Right hindlimb (tissue), 1 donor: Measurements from ENCODE around the gene NUP210L.
A peak's percentile ranks its signal among the peaks of the same experiment; 100 is the strongest.
"Not testable (repeated sequence)": the region's sequence is repeated elsewhere in the genome, so short reads cannot be mapped to it uniquely, and the experiment has no call there.

Experiments
- DNase-seq: peaks from one replicate; pipeline ENCODE4 v3.0.0-alpha.2; 2018

Gene NUP210L

DNA sequence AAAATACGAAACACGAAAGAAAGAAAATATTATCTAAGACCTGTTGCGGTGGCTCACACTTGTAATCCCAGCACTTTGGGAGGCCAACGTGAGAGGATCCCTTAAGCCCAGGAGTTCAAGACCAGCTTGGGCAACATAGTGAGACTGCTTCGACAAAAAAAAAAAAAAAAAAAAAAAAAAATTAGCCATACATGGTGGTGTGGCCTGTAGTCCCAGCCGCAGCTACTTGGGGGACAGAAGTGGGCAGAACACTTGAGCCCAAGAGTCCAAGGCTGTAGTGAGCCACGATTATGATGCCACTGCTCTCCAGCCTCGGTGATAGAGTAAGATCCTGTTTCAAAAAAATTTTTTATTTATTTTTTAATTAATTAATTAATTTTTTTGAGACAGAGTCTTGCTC is 167.3 kb downstream of the NUP210L start:
- DNase-seq = no peak

DNA sequence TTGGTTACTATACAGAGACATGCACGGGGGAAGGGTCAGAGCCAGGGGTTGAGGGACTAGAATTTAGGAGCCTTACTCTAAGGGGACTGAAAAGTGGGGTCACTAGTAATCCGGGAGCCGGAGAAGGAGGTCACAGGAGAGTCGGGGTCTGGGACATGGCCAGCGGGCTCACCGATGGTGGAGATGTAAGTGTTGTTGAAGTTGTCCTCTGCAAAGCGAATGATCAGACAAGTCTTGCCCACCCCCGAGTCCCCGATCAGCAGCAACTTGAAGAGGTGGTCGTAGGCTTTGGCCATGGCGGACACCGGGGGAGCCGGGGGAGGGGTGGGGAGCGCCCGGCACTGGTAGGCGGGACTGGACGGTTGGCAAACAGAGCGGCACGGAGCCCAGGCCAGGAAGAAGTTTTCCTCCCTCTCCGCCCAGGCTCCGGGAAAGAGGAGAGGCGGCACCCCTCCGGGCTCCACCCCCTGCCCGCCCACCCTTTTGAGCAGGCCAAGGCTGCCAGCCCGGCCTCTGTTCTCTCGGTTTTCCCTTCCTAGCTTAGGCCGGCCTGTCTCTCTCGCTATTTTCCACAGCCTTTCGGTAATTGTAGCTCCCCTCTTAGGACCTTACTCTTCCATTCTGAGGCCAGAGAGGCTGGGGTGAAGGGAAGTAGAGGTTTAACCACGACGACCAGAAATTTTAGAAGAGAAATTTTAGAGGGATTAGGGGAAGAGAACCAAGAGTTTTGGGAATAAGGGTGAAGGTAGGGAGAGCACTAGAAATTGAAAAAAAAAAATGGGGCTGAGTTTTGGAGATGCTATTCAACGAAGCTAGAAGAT is 168.7 kb downstream of the NUP210L start, which contains the start of gene RAB13:
Gene RAB13 (minus strand): TSS at position 399 of the 821 bp plus-strand sequence. CDS start 103 bp downstream, at position 296.
- DNase-seq = peak; percentile 95

GRCh38 chr1:153985341-153985912 is 169.4 kb downstream of the NUP210L start:
- peak; percentile 52 for DNase-seq

DNA sequence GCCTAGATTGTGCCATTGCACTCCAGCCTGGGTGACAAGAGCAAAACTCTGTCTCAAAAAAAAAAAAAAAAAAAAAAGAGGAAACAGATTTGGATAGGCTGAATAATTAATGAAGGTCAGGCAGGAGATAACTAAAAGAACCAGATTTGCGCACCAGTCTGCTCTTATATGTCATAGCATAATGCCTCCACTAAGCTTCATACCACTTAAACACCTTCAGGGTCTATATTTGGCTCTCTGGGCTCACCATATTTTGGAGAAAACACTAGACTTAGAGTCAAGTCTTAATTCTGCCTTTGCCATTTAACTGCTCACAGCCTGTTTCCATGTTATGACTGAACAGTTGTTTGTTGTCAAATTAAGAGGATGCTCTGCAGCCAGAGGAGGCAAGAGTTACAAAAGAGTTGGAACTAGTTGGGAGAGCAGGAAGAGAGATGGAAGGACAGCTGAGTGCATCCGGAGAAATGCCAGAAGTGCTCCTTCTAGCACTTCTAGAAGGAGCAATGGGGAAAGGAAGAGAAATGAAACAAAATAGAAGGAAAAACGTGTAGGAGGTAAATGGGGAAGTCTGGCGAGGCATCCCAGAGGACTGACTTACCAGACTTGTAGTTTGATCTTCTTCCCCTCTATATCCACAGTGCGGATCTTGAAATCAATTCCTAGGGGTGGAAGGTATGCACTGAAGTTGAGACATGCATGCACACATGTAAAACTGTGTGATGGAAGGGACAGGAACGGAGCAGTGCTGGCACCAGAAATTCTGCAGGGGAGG is 170.6 kb downstream of the NUP210L start:
- no peak for DNase-seq

DNA sequence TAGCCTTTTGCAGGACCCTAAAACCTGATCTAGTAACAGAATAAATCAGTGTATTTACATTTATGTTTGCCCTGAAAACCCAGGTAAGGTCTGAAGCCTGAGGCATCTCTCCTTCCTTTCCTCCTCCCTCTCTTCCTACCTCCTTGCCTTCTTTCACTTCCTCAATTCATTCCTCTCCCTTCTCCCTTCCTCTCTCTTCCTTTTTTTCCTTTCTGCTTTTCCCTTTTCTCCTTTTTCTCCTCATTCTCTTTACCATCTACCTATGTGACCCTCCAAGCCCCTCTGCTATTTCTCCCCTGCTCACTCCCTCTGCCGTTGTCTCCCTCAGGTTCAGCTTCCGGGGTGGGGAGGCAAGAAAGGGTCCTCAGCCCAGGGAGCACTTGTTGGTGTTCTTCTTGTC is 173.1 kb downstream of the NUP210L start:
- DNase-seq = not testable (repeated sequence)

DNA sequence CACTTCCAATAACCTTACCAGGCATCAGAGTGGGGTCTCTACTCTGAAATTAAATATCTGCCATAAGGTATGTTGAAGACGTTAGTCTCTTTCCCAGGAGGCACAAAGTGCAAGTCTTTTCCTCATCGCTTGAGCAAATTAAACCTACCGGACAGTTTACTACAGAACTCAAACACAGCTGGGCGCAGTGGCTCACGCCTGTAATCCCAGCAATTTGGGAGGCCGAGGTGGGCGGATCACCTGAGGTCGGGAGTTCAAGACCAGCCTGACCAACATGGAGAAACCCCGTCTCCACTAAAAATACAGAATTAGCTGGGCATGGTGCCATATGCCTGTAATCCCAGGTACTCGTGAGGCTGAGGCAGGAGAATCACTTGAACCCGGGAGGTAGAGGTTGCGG is 175.8 kb downstream of the NUP210L start:
- not testable (repeated sequence) for DNase-seq

GRCh38 chr1:153978274-153978909 is 176.5 kb downstream of the NUP210L start:
- DNase-seq = no peak

- DNase-seq = peak; percentile 91
These were observed 177.3 kb downstream of the NUP210L start, which contains the start of gene JTB for GRCh38 chr1:153977250-153978240. TSS of gene JTB (minus strand) at chr1:153977674. CDS start at chr1:153977252, 422 bp downstream.

- DNase-seq = no peak
These were observed 178.0 kb downstream of the NUP210L start for GRCh38 chr1:153976819-153977249.

GRCh38 chr1:153973525-153973924 is 181.3 kb downstream of the NUP210L start:
- DNase-seq = no peak

DNA sequence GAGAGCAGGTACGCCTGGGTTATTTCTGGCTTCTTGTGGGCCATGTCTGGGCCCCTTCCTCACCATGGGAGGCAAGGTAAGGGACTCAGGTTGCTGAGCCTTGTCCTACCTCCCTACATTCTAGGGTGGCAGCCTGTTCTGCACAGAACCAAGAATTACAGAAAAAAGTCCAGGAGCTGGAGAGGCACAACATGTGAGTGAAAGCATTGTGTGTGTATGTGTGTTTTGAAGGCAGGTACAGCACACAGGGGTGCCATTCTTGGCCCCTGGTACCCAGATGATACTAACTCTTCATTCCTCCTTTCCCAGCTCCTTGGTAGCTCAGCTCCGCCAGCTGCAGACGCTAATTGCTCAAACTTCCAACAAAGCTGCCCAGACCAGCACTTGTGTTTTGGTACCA is 181.8 kb downstream of the NUP210L start:
- no peak for DNase-seq

- DNase-seq = no peak
These were observed 184.5 kb downstream of the NUP210L start for GRCh38 chr1:153970346-153970745.

GRCh38 chr1:153968972-153969371 is 185.9 kb downstream of the NUP210L start:
- DNase-seq = no peak

- DNase-seq = peak; percentile 46
These were observed 186.5 kb downstream of the NUP210L start for GRCh38 chr1:153968408-153968807.

DNA sequence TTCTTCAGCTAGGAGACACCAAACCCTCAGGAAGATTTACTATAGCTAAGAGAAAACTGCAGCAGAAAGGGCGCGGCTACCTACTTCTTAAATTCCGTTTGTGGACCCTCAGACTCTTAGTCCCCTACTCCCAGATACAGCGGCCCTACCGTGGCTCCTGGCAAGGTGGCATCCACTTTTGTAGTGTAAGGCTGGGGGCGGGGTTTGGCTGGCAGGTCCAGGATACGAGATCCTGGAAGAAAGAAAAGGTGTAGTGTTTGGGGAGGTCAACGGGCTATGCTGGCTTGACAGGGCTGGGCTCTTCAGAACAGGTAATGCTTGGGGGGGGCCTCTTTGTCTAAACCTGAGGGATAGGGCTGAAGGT is 186.9 kb downstream of the NUP210L start:
- DNase-seq = no peak

GRCh38 chr1:153967107-153967999 is 187.5 kb downstream of the NUP210L start, which contains the start of gene CREB3L4:
TSS of gene CREB3L4 (plus strand) at chr1:153967902. CDS start at chr1:153968526, 624 bp downstream.
- peak; percentile 96 for DNase-seq

GRCh38 chr1:153963850-153964331 is 191.0 kb downstream of the NUP210L start:
- DNase-seq = peak; percentile 62

DNA sequence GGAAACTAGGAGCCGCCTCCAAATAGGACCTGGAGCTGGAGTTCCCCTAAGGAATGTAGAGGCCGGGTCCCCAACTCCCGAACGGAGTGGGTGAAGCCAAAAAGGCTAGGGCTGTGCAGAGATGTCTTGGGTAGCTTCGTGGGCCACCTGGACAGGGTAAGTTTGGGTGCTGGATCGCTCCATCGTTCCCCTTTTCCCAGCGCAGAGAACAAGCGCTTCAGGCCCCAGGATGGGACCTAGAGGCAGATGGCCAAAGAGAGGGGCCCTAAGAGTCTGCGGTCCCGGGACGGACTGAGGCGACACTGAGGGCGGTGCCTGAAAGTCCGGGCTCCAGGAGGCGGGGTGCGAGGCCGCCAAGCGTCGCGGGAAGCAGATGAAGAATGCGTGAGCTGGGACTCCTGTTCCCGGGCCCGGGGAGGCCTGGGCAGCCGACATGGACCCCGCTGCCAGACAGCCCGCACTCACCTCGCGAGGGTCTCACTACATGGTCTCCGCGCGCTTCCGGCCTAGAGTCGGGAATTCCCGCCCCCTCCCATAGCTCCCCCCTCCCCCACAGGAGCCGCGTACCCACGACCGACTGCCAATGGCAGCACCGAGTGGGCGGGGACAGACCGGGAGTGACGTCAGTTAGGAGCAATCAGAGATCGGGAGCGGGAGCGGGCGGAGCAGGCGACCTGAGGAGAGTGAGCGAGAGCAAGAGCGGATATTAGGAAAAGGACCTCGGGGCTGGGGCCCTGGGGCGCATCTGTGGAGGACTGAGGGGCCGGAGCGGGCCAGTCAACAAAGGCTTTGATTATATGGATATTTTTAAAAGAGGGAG is 191.6 kb downstream of the NUP210L start, which contains the start of gene SLC39A1:
Gene SLC39A1 (minus strand): TSS at position 508 of the 820 bp plus-strand sequence. CDS start 822 bp downstream, outside the sequence.
- DNase-seq = peak; percentile 99
